Measurements from ENCODE around the gene ARFGAP3. TPM values are rescaled to one million over a fixed set of nuclear protein-coding genes. Genes with fewer than 3 reads are reported as not detected.
A peak's percentile ranks its signal among the peaks of the same experiment; 100 is the strongest.

Gene ARFGAP3, protein sequence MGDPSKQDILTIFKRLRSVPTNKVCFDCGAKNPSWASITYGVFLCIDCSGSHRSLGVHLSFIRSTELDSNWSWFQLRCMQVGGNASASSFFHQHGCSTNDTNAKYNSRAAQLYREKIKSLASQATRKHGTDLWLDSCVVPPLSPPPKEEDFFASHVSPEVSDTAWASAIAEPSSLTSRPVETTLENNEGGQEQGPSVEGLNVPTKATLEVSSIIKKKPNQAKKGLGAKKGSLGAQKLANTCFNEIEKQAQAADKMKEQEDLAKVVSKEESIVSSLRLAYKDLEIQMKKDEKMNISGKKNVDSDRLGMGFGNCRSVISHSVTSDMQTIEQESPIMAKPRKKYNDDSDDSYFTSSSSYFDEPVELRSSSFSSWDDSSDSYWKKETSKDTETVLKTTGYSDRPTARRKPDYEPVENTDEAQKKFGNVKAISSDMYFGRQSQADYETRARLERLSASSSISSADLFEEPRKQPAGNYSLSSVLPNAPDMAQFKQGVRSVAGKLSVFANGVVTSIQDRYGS
- total RNA-seq (2021), result 14.1 and 15.0 TPM in 2 replicates
- long read RNA-seq, transcript ARFGAP3-201 (16 exons, 2,857 nt), result major isoform, 171 of 269 reads
- long read RNA-seq, partial matches to known transcripts, result 14 of 269 reads
- long read RNA-seq, other reads (novel, unspliced or antisense), result 84 of 269 reads

DNA sequence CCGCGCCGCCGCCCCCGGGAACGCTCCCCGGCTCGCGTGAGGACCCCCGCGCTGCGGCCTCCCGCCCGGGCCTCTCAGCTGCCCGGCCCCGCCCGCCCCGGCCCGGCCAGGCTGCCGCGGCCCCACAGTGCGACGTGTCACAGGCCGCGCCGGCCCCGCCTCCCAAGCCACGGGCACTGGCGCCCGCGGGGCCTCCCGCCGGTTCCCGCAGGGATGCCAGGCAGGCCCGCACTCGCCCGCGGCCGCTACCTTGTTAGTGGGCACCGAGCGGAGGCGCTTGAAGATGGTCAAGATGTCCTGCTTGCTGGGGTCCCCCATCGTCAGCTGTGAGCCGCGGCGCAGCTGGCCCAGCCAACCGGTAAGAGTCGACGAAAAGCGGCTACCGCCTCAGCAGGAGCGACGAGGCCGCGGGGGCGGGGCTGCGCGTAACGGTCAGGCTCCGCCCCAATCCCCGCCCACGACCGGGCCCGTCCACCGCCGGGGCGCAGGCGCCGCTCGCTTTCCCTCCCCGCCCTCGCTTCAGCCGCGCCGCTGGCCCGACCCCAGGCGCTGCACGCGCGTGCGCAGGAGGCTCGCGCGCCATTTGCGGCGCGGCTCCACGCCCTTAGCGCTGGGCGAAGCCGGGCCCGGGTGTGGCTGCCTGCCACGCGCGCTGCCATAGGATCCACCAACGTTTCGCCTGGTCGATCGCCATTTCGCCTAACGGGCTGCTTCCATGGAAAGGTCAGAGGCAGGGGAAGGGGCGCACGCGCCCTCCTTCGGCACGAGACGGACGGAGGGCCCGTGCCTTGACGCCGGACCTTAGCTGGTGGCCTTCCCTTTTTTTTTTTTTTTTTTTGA is at the start of gene ARFGAP3:
ARFGAP3 (minus strand) TSS at position 409 of the 840 bp plus-strand sequence; CDS start at position 318, 91 bp downstream.
- H3K27me3 Mint-ChIP-seq (ENCODE audit: low read depth), result peaks cover 28% of the 10 kb centered on the region
- Histone ChIP-seq H3K14ac (ENCODE audit: insufficient read depth, low read length) (peak within 1 kb of the TSS; percentile 57), H2BK20ac (ENCODE audit: low read depth, low read length, poor library complexity, severe bottlenecking) (no peak within 1 kb of the TSS), H3K4me1 (ENCODE audit: insufficient read depth, low read length) (no peaks in the 10 kb centered on the region), H2BK15ac (ENCODE audit: low read depth, low read length) (no peak within 1 kb of the TSS), H4K20me1 (ENCODE audit: control insufficient read depth, insufficient read depth, insufficient read length) (peaks cover 4% of the 10 kb centered on the region), H2AK5ac (ENCODE audit: insufficient read length, low read length) (no peak within 1 kb of the TSS), H4K91ac (ENCODE audit: insufficient read length, low read depth, low read length) (no peak within 1 kb of the TSS), H3K23me2 (ENCODE audit: insufficient read length, low read depth, low read length, poor library complexity, severe bottlenecking) (peaks cover 6% of the 10 kb centered on the region), H2BK120ac (ENCODE audit: low read depth, low read length, poor library complexity, severe bottlenecking) (no peak within 1 kb of the TSS), H3K79me1 (ENCODE audit: insufficient read depth, low read depth, low read length, poor library complexity, severe bottlenecking) (no peaks in the 10 kb centered on the region), H3K27me3 (ENCODE audit: insufficient read depth, low read length) (peaks cover 3% of the 10 kb centered on the region; the same call in 1 of the 2 replicates), H3K23ac (ENCODE audit: insufficient read length, low read depth, low read length) (no peak within 1 kb of the TSS), H4K8ac (replicated peaks; ENCODE audit: insufficient read length, low read depth, low read length) (no peak within 1 kb of the TSS), H2BK12ac (ENCODE audit: insufficient read length, low read depth, low read length) (no peak within 1 kb of the TSS), H3K9ac (ENCODE audit: extremely low read depth, insufficient read length, low read length) (peak within 1 kb of the TSS; percentile 57), H2AFZ (ENCODE audit: low read length) (no peak within 1 kb of the TSS), H3K18ac (ENCODE audit: insufficient read length, low read depth, low read length) (peak within 1 kb of the TSS; percentile 52), H3K27ac (ENCODE audit: insufficient read length, low read depth, low read length) (no peak within 1 kb of the TSS), H3K4me2 (ENCODE audit: insufficient read depth, insufficient read length, low read length) (peak within 1 kb of the TSS; percentile 99), H3K56ac (ENCODE audit: insufficient read length, low read depth, low read length) (no peak within 1 kb of the TSS), H2BK5ac (ENCODE audit: insufficient read length, low read length) (no peak within 1 kb of the TSS), H3K79me2 (ENCODE audit: insufficient read depth, low read length) (no peaks in the 10 kb centered on the region), H3T11ph (ENCODE audit: low read length) (no peak within 1 kb of the TSS), H3K4ac (ENCODE audit: low read depth, low read length) (no peak within 1 kb of the TSS), H4K5ac (ENCODE audit: insufficient read length, low read depth, low read length) (no peak within 1 kb of the TSS), H3K9me3 (ENCODE audit: control insufficient read depth, low read depth, low read length) (no peaks in the 10 kb centered on the region)
- TF ChIP-seq, protein P1, sequence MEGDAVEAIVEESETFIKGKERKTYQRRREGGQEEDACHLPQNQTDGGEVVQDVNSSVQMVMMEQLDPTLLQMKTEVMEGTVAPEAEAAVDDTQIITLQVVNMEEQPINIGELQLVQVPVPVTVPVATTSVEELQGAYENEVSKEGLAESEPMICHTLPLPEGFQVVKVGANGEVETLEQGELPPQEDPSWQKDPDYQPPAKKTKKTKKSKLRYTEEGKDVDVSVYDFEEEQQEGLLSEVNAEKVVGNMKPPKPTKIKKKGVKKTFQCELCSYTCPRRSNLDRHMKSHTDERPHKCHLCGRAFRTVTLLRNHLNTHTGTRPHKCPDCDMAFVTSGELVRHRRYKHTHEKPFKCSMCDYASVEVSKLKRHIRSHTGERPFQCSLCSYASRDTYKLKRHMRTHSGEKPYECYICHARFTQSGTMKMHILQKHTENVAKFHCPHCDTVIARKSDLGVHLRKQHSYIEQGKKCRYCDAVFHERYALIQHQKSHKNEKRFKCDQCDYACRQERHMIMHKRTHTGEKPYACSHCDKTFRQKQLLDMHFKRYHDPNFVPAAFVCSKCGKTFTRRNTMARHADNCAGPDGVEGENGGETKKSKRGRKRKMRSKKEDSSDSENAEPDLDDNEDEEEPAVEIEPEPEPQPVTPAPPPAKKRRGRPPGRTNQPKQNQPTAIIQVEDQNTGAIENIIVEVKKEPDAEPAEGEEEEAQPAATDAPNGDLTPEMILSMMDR (conservative IDR thresholded peaks at IDR 0.05), result no peak
- no peaks in the 10 kb centered on the region for H3K36me3 Mint-ChIP-seq (ENCODE audit: insufficient read depth in 1 of 3, low read depth in 3 of 3)
- peak; percentile 94 for DNase-seq
- H3K27ac Mint-ChIP-seq, result peak within 1 kb of the TSS in 1 of 3 experiments; percentile 63; a peak in 1 of 7 replicates
- H3K9me3 Mint-ChIP-seq, result no peaks in the 10 kb centered on the region; a peak in 1 of 5 replicates
- peaks cover 4 to 12% of the 10 kb centered on the region in 2 experiments for H3K4me1 Mint-ChIP-seq
- no CpG with 5 or more reads among the region's 111 CpGs for WGBS (ENCODE audit: extremely low coverage, insufficient read length, low lambda C conversion rate)
- peak within 1 kb of the TSS; percentile 80 to 90 for H3K4me3 Mint-ChIP-seq

Data from H9 (cell line).